Measurements from ENCODE around the gene IGSF21.

IGSF21 gene

DNA sequence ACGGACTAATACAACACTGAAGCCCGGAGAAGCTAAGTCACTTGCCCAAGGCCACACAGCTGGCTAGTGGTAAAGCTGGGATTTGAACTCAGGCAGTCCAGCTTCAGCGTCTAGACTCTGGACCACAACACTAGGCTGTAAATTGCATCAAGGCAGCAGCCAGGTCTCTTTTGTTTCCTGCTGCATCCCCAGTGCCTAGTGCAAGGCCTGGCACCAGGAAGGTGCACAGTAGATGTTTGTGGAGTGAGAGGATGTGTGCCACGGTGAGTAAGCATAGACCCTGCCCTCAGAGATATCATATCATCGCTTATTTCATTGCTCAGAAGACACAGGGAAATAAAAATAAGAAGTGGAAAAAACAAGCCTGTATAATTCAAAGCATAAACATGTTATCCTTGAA lies 40.9 kb downstream of the IGSF21 start:
- no peak overlapping the region for H3K27ac ChIP-seq
- no peak for TF ChIP-seq ZFX (IDR thresholded peaks at IDR 0.05)
- TF ChIP-seq, protein P1, sequence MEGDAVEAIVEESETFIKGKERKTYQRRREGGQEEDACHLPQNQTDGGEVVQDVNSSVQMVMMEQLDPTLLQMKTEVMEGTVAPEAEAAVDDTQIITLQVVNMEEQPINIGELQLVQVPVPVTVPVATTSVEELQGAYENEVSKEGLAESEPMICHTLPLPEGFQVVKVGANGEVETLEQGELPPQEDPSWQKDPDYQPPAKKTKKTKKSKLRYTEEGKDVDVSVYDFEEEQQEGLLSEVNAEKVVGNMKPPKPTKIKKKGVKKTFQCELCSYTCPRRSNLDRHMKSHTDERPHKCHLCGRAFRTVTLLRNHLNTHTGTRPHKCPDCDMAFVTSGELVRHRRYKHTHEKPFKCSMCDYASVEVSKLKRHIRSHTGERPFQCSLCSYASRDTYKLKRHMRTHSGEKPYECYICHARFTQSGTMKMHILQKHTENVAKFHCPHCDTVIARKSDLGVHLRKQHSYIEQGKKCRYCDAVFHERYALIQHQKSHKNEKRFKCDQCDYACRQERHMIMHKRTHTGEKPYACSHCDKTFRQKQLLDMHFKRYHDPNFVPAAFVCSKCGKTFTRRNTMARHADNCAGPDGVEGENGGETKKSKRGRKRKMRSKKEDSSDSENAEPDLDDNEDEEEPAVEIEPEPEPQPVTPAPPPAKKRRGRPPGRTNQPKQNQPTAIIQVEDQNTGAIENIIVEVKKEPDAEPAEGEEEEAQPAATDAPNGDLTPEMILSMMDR (conservative IDR thresholded peaks at IDR 0.05): no peak

DNA sequence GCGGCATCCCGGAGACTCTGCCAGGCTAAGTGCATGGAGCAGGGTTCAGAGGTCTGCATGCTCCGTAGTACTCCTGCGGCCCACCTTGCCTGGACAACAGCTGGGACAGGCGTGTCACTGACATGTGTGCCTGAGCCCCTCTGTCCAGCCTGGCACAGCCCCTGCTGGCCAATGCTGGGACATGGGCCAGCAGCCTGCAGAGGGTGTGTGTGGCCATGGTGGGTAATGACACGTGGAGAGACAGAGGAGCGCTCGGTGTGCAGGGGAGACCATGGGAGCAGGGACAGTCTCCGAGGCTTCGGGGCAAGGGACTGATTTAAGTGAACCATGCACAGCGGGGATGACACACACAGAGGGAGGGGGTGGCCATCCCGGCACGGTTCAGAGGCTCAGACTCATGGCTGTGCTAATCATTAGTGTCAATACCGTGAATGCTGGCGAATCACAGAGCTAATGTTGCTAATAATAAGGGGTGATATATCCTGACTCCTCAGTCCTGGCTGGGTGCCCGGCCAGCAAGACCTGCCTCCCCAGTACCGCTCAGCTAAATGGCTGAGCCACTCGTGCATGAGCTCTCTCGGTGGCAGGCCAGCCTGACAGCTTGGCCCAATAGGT lies 41.5 kb downstream of the IGSF21 start:
- H3K27ac ChIP-seq: no peak overlapping the region
- TF ChIP-seq, protein P1 (conservative IDR thresholded peaks at IDR 0.05): no peak
- TF ChIP-seq ZFX (IDR thresholded peaks at IDR 0.05): no peak

DNA sequence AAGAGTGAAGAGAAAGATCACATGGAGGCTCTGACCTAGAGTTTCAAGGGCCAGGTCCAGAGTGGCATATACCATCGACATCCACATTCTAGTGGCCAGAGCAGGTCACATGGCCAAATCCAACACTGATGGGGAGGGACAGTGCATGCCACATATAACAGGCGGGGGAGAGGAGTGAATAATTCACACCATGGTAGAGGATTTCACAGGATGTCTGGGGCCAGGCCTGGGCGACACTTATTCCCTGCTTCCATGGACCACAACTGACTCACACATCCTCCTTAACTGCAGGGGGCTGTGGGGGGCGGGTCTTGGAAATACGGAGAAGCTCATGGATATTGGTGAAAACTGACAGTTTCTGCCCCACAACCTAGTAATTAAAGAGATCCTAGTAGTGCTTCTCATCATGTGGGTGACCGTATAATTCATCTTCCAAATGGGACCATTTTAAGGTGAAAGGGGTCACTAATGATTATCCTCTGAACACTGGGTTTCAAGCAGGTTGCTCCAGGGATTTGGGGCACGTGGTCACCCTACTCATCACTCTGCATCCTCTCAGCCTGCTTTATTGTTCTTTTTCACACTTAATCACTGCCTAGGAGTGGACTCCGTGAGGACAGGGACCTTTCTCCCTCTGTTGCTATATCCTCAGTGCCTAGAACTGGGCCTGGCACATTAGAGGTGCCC lies 44.0 kb downstream of the IGSF21 start:
- TF ChIP-seq, protein P1 (conservative IDR thresholded peaks at IDR 0.05): no peak
- no peak for TF ChIP-seq ZFX (IDR thresholded peaks at IDR 0.05)

DNA sequence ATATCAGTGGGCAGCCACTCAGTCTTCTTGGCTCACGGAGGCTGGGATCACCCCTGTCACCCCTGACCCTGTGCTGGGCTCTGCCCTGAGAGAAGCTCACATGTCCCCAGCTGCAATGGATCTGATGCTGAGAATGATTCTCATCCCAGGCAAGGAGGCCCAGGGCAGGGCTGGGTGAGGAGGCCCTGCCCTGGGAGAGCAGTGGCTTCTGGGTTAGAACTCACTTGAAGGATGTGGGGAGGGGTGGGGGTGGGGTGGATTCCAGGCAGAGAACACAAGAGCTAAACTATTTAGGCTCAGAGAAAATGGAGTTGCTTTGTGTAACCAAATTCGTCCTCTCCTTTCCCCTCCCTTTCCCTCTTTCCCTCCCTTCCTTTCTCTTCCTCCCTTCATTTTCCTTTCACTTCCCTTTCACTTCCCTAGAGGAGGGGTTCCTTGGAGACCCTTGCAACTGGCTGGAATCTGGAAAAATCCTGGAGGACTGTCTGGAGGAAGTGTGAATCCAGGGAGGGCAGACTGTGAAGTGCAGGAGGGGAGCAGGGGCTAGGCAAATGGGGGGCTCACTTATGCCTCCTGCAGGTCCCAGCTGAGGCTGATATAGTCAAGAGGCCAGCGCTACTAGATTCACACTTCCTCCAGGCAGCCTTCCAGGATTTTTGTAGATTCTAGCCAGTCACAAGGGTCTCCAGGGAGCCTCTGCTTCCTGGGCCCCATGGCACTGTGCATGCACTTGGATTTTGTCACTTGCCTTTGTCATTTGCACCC lies 47.0 kb downstream of the IGSF21 start:
- TF ChIP-seq, protein P1 (conservative IDR thresholded peaks at IDR 0.05): no peak
- TF ChIP-seq ZFX (IDR thresholded peaks at IDR 0.05): no peak

More for the DNA sequence above, 44.0 kb downstream of the IGSF21 start:
- no peak overlapping the region for H3K27ac ChIP-seq

DNA sequence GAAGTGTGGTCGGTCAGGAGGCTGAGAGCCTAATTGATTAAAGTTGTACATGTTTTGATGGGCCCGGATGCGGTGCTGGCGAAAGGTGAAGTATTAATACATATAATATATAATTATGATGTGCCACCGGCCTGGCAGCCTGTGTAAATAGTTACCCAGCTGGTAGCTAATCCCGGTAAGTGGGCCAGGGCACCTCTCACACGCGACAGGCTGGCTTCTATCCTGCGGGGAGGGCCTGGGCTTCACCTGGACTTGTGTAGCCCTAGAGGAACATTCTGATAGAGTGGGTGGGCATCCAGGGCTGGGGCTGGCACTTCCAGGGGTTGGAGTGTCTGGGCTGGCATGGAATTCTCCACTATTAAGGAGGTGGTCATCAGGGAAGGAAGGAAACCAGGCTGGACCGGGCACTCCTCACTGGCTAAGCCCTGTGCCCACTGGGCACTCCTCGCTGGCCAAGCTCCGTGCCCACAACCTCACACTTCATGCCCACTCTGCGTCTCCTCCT lies 48.3 kb downstream of the IGSF21 start:
- TF ChIP-seq, protein P1 (conservative IDR thresholded peaks at IDR 0.05): no peak
- TF ChIP-seq ZFX (IDR thresholded peaks at IDR 0.05): no peak

More for the DNA sequence above, 47.0 kb downstream of the IGSF21 start:
- no peak overlapping the region for H3K27ac ChIP-seq

DNA sequence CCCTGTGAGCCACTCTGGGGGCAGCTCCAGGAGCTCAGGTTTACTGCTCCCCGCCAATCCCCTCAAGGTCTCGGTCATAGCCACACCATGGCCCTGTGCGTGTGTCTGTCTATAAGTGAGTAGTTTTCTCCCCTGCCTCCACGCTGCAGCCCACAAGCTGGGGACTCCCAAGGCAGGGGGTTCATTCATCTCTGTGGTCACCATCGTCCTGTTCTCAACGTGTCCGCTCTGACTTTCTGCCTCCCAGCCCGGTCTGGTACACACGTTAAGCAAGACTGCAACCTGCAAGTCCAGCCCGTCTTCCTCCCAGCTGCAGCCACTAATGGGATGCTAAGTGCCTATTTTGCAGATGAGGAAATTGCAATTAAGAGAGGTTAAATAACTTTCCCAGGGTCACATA lies 49.8 kb downstream of the IGSF21 start:
- no peak for TF ChIP-seq ZFX (IDR thresholded peaks at IDR 0.05)
- TF ChIP-seq, protein P1 (conservative IDR thresholded peaks at IDR 0.05): no peak
- H3K27ac ChIP-seq: no peak overlapping the region

More for the DNA sequence above, 48.3 kb downstream of the IGSF21 start:
- no peak overlapping the region for H3K27ac ChIP-seq

DNA sequence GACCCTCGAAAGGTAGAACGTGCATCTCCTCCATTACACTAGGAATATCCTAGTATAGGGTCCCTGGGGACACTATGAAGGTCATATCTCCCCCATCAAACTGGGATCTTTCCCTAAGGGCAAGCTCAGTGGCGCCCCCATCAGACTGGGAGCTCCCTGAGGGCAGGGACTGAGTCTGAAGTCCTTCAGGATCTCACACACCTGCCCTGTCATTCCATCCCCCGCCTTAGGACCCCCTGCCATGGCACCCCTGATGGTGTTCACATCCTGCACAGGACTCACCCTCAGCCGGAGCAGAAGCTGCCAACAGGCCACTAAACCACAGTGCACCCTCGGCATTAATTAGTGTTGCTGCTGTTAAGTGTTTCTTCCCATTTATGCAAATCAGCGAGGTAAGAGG lies 50.4 kb downstream of the IGSF21 start:
- H3K27ac ChIP-seq: no peak overlapping the region
- TF ChIP-seq, protein P1 (conservative IDR thresholded peaks at IDR 0.05): no peak
- TF ChIP-seq ZFX (IDR thresholded peaks at IDR 0.05): no peak
